Placental pericyte (primary cell): Measurements from ENCODE around the gene HMGN2. TPM values are rescaled to one million over a fixed set of nuclear protein-coding genes. Genes with fewer than 3 reads are reported as not detected.

ENCODE experiments used
- total RNA-seq: library from RNA; depleted of rRNA; stranded (reverse); fragments of >200 nt; gene quantifications from 2 replicates; pipeline ENCODE4 v1.2.3, GENCODE V29; 2012

HMGN2 gene
- total RNA-seq: 183 and 243 TPM in 2 replicates

DNA sequence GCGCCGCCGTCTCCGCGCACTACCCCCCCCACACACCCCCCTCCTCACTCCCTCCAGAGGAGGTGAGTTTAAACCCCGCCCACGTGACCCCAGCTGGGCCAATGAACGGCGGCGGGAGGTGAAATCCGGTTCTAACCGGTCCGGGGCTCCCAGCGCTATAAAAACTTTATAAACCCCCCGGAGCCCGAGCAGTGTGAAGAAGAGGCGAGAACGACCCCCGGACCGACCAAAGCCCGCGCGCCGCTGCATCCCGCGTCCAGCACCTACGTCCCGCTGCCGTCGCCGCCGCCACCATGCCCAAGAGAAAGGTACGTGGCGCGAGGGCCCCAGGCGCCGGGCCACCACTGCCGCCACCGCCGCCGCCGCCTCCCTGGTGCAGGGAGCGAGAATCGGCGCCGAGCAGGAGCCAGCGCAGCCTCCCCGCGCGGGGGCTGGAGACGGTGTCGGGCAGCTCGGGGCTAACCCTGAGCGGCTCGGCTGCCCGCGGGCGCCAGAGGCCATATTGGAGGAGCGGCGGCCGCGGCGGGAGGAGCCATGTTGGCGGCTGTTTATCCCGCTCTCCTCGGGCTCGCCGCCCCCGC lies at the start of gene HMGN2:
Gene HMGN2, plus strand, starts transcription at position 121 of the 581 bp plus-strand sequence. Its CDS starts 173 bp downstream, at position 294.

DNA sequence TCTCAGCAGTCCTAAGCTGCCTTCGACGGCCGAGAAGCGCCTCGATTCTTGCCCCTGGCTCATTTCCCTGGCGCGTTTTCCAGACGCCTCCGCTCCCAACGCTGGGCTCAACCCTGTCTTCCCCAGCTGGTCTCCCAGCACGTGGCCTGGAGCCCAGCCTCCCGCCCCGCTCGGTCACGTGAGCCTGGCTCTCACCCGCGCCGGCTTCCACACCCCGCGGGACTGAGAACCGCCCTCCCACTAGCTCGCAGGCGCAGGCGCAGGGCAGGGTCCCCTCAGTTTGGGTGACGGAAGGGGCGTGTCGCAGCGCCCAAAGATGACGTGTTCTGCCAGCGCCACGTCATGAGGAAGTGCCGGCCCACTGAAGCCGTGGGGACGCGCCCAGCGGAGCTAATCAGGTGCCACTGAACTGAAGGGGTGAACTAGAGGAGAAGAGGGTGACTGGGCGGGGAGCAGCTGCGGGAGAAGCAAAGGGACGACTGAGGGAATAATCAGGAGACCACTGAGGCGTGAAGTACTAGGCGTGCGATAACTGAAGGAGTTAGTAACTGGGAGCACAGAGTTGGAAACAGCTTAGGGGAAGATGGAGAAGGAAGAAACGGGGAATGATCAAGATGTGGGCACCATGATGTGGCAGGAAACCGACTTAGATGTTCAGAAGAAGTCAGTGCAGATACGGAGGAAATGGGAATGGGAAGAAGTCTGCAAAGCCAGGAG lies 40.1 kb upstream of the HMGN2 start, which contains the start of gene DHDDS:
Gene DHDDS, plus strand, starts transcription at position 343 of the 717 bp plus-strand sequence. CDS start 625 bp downstream, outside the sequence.

Other genes starting within 250 kb of the HMGN2 start
- 2.4 and 13.7 TPM in 2 replicates for gene CEP85, start 238.2 kb upstream of the HMGN2 start, total RNA-seq
- gene SH3BGRL3, start 192.4 kb upstream of the HMGN2 start, total RNA-seq: 32.0 and 36.7 TPM in 2 replicates
- gene UBXN11, start 165.8 kb upstream of the HMGN2 start, total RNA-seq: 6.8 and 7.7 TPM in 2 replicates
- not detected in 2 replicates for gene CD52, start 154.5 kb upstream of the HMGN2 start, total RNA-seq
- under 0.01 TPM in 1 of 2 replicates, not detected in the other for gene CRYBG2, start 118.3 kb upstream of the HMGN2 start, total RNA-seq
- not detected in 2 replicates for gene ZNF683, start 99.7 kb upstream of the HMGN2 start, total RNA-seq
- gene LIN28A, start 61.6 kb upstream of the HMGN2 start, total RNA-seq: not detected in 2 replicates
- 56.2 and 87.6 TPM in 2 replicates for gene DHDDS, start 40.1 kb upstream of the HMGN2 start, total RNA-seq
- 2.8 and 4.2 TPM in 2 replicates for gene RPS6KA1, start 57.3 kb downstream of the HMGN2 start, total RNA-seq
- gene ARID1A, start 223.6 kb downstream of the HMGN2 start, total RNA-seq: 29.5 and 39.5 TPM in 2 replicates